ENCODE data around the gene DAPK1.

Gene DAPK1

GRCh38 chr9:87579781-87580541 lies 82.3 kb downstream of the DAPK1 start:
- ChIA-PET POLR2A (interaction anchor here (0.6 kb wide), 1 partner anchor 204 kb away, joined by 3 read pairs; no protein-coding TSS in a partner anchor), CTCF (interaction anchor here (1.0 to 4.0 kb wide), 8 partner anchors 10 to 84 kb away, joined by 3 to 37 read pairs (median 4); no protein-coding TSS in a partner anchor)
- DNase-seq (ENCODE audit: extremely low spot score): no peak
- no peak for TF ChIP-seq CTCF (IDR thresholded peaks at IDR 0.05; ENCODE audit: control extremely low read depth, extremely low read depth, low read depth, missing control alignments)

GRCh38 chr9:87580941-87581438 lies 83.3 kb downstream of the DAPK1 start:
- ChIA-PET POLR2A (no interaction called here), CTCF (interaction anchor here (0.9 to 4.0 kb wide), 7 partner anchors 9 to 58 kb away, joined by 3 to 37 read pairs (median 4); no protein-coding TSS in a partner anchor)
- no peak for TF ChIP-seq CTCF (IDR thresholded peaks at IDR 0.05; ENCODE audit: control extremely low read depth, extremely low read depth, low read depth, missing control alignments)
- no peak for DNase-seq (ENCODE audit: extremely low spot score)

GRCh38 chr9:87581513-87581912 lies 83.8 kb downstream of the DAPK1 start:
- ChIA-PET POLR2A (no interaction called here), CTCF (interaction anchor here (0.9 to 4.0 kb wide), 5 partner anchors 12 to 22 kb away, joined by 3 to 37 read pairs (median 4); no protein-coding TSS in a partner anchor)
- no peak for DNase-seq (ENCODE audit: extremely low spot score)
- TF ChIP-seq CTCF (IDR thresholded peaks at IDR 0.05; ENCODE audit: control extremely low read depth, extremely low read depth, low read depth, missing control alignments): no peak

GRCh38 chr9:87581949-87582637 lies 84.4 kb downstream of the DAPK1 start:
- DNase-seq (ENCODE audit: extremely low spot score): no peak
- TF ChIP-seq CTCF (IDR thresholded peaks at IDR 0.05; ENCODE audit: control extremely low read depth, extremely low read depth, low read depth, missing control alignments): no peak
- CTCF ChIA-PET: no interaction called here
- POLR2A ChIA-PET: no interaction called here

GRCh38 chr9:87584326-87584725 lies 86.7 kb downstream of the DAPK1 start:
- ChIA-PET POLR2A (no interaction called here), CTCF (interaction anchor here (1.3 to 2.8 kb wide), 5 partner anchors 9 to 100 kb away, joined by 3 to 11 read pairs (median 7); no protein-coding TSS in a partner anchor)
- no peak for TF ChIP-seq CTCF (IDR thresholded peaks at IDR 0.05; ENCODE audit: control extremely low read depth, extremely low read depth, low read depth, missing control alignments)
- no peak for DNase-seq (ENCODE audit: extremely low spot score)

GRCh38 chr9:87585123-87585855 lies 87.6 kb downstream of the DAPK1 start:
- no peak for TF ChIP-seq CTCF (IDR thresholded peaks at IDR 0.05; ENCODE audit: control extremely low read depth, extremely low read depth, low read depth, missing control alignments)
- ChIA-PET CTCF (interaction anchor here (0.9 to 2.8 kb wide), 6 partner anchors 8 to 83 kb away, joined by 3 to 11 read pairs (median 3); no protein-coding TSS in a partner anchor), POLR2A (no interaction called here)
- no peak for DNase-seq (ENCODE audit: extremely low spot score)
